Hepatocyte (in vitro differentiated cells): Measurements from ENCODE around the gene NLRX1.
A peak's percentile ranks its signal among the peaks of the same experiment; 100 is the strongest.

ENCODE experiments used
- CTCF ChIP-seq: fragments of 200-600 bp; sonication (generic); IDR thresholded peaks from 2 replicates; pipeline ENCODE4 v1.5.1; 2016; ENCODE audit warnings: antibody characterized with exemption, mild to moderate bottlenecking; ENCODE audit not compliant: poor library complexity
- EZH2 ChIP-seq: fragments of 200-600 bp; sonication (generic); IDR thresholded peaks from 2 replicates; pipeline ENCODE4 v1.6.1; 2016; ENCODE audit warnings: antibody characterized with exemption, mild to moderate bottlenecking, borderline replicate concordance

GRCh38 chr11:119144825-119145486 lies 23.6 kb upstream of the NLRX1 start:
- TF ChIP-seq CTCF (peak; percentile 59), EZH2 (no peak)
